AG10803 (cell line): Measurements from ENCODE around the gene ADAM33.
A peak's percentile ranks its signal among the peaks of the same experiment; 100 is the strongest.

Experiments
- DNase-seq: peaks from one replicate; pipeline ENCODE4 v3.0.0; 2010; ENCODE audit warnings: low read depth
- H3K4me3 ChIP-seq: 2 replicates; pipeline ENCODE4 v1.5.1; 2011; ENCODE audit warnings: mild to moderate bottlenecking, low read length, control low read depth
- CTCF ChIP-seq: conservative IDR thresholded peaks from 2 replicates; pipeline ENCODE4 v1.5.1; 2011; ENCODE audit warnings: mild to moderate bottlenecking, low read length, control low read depth, inconsistent platforms

The ADAM33 gene

GRCh38 chr20:3645309-3646066 lies 36.3 kb downstream of the ADAM33 start:
- TF ChIP-seq CTCF = no peak
- DNase-seq = no peak

GRCh38 chr20:3640259-3640658 lies 41.6 kb downstream of the ADAM33 start:
- no peak for DNase-seq
- TF ChIP-seq CTCF = no peak
- H3K4me3 ChIP-seq = no peak overlapping the region

More at GRCh38 chr20:3645309-3646066, 36.3 kb downstream of the ADAM33 start:
- no peak overlapping the region for H3K4me3 ChIP-seq

GRCh38 chr20:3635346-3635745 lies 46.5 kb downstream of the ADAM33 start:
- TF ChIP-seq CTCF = no peak
- DNase-seq = peak; percentile 30
- no peak overlapping the region for H3K4me3 ChIP-seq

- H3K4me3 ChIP-seq = no peak overlapping the region
- no peak for DNase-seq
- no peak for TF ChIP-seq CTCF
These were observed 47.8 kb downstream of the ADAM33 start for GRCh38 chr20:3633913-3634478.

- no peak for TF ChIP-seq CTCF
- no peak overlapping the region for H3K4me3 ChIP-seq
- no peak for DNase-seq
These were observed 49.4 kb downstream of the ADAM33 start for GRCh38 chr20:3632311-3633004.

GRCh38 chr20:3631534-3631933 lies 50.3 kb downstream of the ADAM33 start:
- no peak for DNase-seq
- no peak overlapping the region for H3K4me3 ChIP-seq
- no peak for TF ChIP-seq CTCF
